ENCODE results near the gene DUOXA2.

- TF ChIP-seq EZH2 (IDR thresholded peaks at IDR 0.05) (no peak), POLR2AphosphoS5 (IDR thresholded peaks at IDR 0.05; ENCODE audit: borderline replicate concordance, low read depth, low read length) (no peak), FOXP2 (optimal IDR thresholded peaks at IDR 0.05; ENCODE audit: control extremely low read depth, extremely low read length, insufficient read depth) (no peak)
Observed at GRCh38 chr15:45102226-45102625, 11.9 kb upstream of the DUOXA2 start.
